IPS-20b (cell line): Measurements from ENCODE around the gene GUK1.

Source experiments
- H3K27ac ChIP-seq: one replicate; pipeline ENCODE4 v1.5.1; 2013; ENCODE audit warnings: low read length
- H3K27me3 ChIP-seq: 2 replicates; pipeline ENCODE4 v1.6.1; 2013; ENCODE audit warnings: mild to moderate bottlenecking, low read length, inconsistent platforms; ENCODE audit not compliant: insufficient read depth
- H3K36me3 ChIP-seq: 2 replicates; pipeline ENCODE4 v1.6.1; 2013; ENCODE audit warnings: low read depth, mild to moderate bottlenecking, inconsistent platforms, low read length, moderate library complexity; ENCODE audit not compliant: insufficient read depth
- H3K4me1 ChIP-seq: 2 replicates; pipeline ENCODE4 v1.6.1; 2013; ENCODE audit warnings: mild to moderate bottlenecking, control low read depth, inconsistent platforms, low read length, moderate library complexity; ENCODE audit not compliant: insufficient read depth
- H3K4me3 ChIP-seq: 2 replicates; pipeline ENCODE4 v1.5.1; 2013; ENCODE audit warnings: mild to moderate bottlenecking, low read length, inconsistent platforms
- H3K9ac ChIP-seq: 2 replicates; pipeline ENCODE4 v1.6.1; 2013; ENCODE audit warnings: low read depth, mild to moderate bottlenecking, inconsistent platforms, low read length, moderate library complexity
- H3K9me3 ChIP-seq: 2 replicates; pipeline ENCODE4 v1.6.1; 2013; ENCODE audit warnings: mild to moderate bottlenecking, low read depth, low read length, inconsistent platforms; ENCODE audit not compliant: insufficient read depth

The GUK1 gene

GRCh38 chr1:228117335-228117734, 22.7 kb upstream of the GUK1 start:
- Histone ChIP-seq H3K9me3 (peaks cover 50% of the 10 kb centered on the region), H3K9ac (no peak overlapping the region), H3K27me3 (no peaks in the 10 kb centered on the region), H3K27ac (no peak overlapping the region), H3K36me3 (no peaks in the 10 kb centered on the region), H3K4me1 (no peaks in the 10 kb centered on the region), H3K4me3 (no peak overlapping the region)

GRCh38 chr1:228118040-228118439, 22.0 kb upstream of the GUK1 start:
- Histone ChIP-seq H3K36me3 (no peaks in the 10 kb centered on the region), H3K4me3 (no peak overlapping the region), H3K27ac (no peak overlapping the region), H3K9ac (no peak overlapping the region), H3K4me1 (no peaks in the 10 kb centered on the region), H3K27me3 (0 out of 2 replicates have a peak, but pooled peaks cover 6% of the 10 kb centered on the region), H3K9me3 (peaks cover 50% of the 10 kb centered on the region)

GRCh38 chr1:228120351-228120750, 19.7 kb upstream of the GUK1 start:
- H3K9ac ChIP-seq = no peak overlapping the region
- H3K27ac ChIP-seq = no peak overlapping the region

GRCh38 chr1:228120857-228121489, 19.1 kb upstream of the GUK1 start:
- no peak overlapping the region for H3K9ac ChIP-seq
- H3K4me1 ChIP-seq = no peaks in the 10 kb centered on the region
- peaks cover 24% of the 10 kb centered on the region for H3K27me3 ChIP-seq
- no peaks in the 10 kb centered on the region for H3K36me3 ChIP-seq
- H3K27ac ChIP-seq = no peak overlapping the region
- no peak overlapping the region for H3K4me3 ChIP-seq
- peaks cover 43% of the 10 kb centered on the region for H3K9me3 ChIP-seq

More at GRCh38 chr1:228120351-228120750, 19.7 kb upstream of the GUK1 start:
- no peak overlapping the region for H3K4me3 ChIP-seq
- no peaks in the 10 kb centered on the region for H3K4me1 ChIP-seq
- peaks cover 20% of the 10 kb centered on the region for H3K27me3 ChIP-seq
- H3K36me3 ChIP-seq = no peaks in the 10 kb centered on the region
- H3K9me3 ChIP-seq = peaks cover 44% of the 10 kb centered on the region

- no peak overlapping the region for H3K9ac ChIP-seq
- H3K4me3 ChIP-seq = no peak overlapping the region
- H3K27ac ChIP-seq = no peak overlapping the region
- H3K27me3 ChIP-seq = peaks cover 32% of the 10 kb centered on the region
- H3K36me3 ChIP-seq = no peaks in the 10 kb centered on the region
- peaks cover 24% of the 10 kb centered on the region for H3K9me3 ChIP-seq
- no peaks in the 10 kb centered on the region for H3K4me1 ChIP-seq
These were observed 17.1 kb upstream of the GUK1 start for GRCh38 chr1:228122921-228123441.

- no peaks in the 10 kb centered on the region for H3K36me3 ChIP-seq
These were observed 16.6 kb upstream of the GUK1 start for GRCh38 chr1:228123505-228123904.

GRCh38 chr1:228125185-228125584, 14.9 kb upstream of the GUK1 start:
- no peaks in the 10 kb centered on the region for H3K4me1 ChIP-seq
- H3K9me3 ChIP-seq = peaks cover 6% of the 10 kb centered on the region
- no peak overlapping the region for H3K9ac ChIP-seq
- H3K4me3 ChIP-seq = no peak overlapping the region
- H3K27me3 ChIP-seq = peaks cover 47% of the 10 kb centered on the region
- no peaks in the 10 kb centered on the region for H3K36me3 ChIP-seq
- H3K27ac ChIP-seq = no peak overlapping the region

More at GRCh38 chr1:228123505-228123904, 16.6 kb upstream of the GUK1 start:
- Histone ChIP-seq H3K27me3 (peaks cover 36% of the 10 kb centered on the region), H3K9me3 (peaks cover 19% of the 10 kb centered on the region), H3K27ac (no peak overlapping the region), H3K4me1 (no peaks in the 10 kb centered on the region), H3K4me3 (no peak overlapping the region), H3K9ac (no peak overlapping the region)

GRCh38 chr1:228131766-228132165, 8.3 kb upstream of the GUK1 start:
- H3K9ac ChIP-seq = no peak overlapping the region
- H3K27ac ChIP-seq = no peak overlapping the region
- no peak overlapping the region for H3K4me3 ChIP-seq
- H3K4me1 ChIP-seq = no peaks in the 10 kb centered on the region
- peaks cover 54% of the 10 kb centered on the region for H3K27me3 ChIP-seq
- no peaks in the 10 kb centered on the region for H3K9me3 ChIP-seq
- no peaks in the 10 kb centered on the region for H3K36me3 ChIP-seq

- Histone ChIP-seq H3K4me1 (no peaks in the 10 kb centered on the region), H3K4me3 (no peak overlapping the region), H3K9me3 (no peaks in the 10 kb centered on the region), H3K36me3 (no peaks in the 10 kb centered on the region), H3K9ac (no peak overlapping the region), H3K27ac (no peak overlapping the region), H3K27me3 (peaks cover 55% of the 10 kb centered on the region)
These were observed 5.5 kb upstream of the GUK1 start for GRCh38 chr1:228134591-228134990.

- Histone ChIP-seq H3K4me3 (no peak overlapping the region), H3K9me3 (no peaks in the 10 kb centered on the region), H3K27me3 (peaks cover 48% of the 10 kb centered on the region), H3K27ac (no peak overlapping the region), H3K9ac (no peak overlapping the region), H3K36me3 (no peaks in the 10 kb centered on the region), H3K4me1 (no peaks in the 10 kb centered on the region; the same call in 1 of the 2 replicates)
These were observed 3.2 kb upstream of the GUK1 start for GRCh38 chr1:228136901-228137300.

GRCh38 chr1:228139406-228139930, 611 bp upstream of the GUK1 start:
- no peaks in the 10 kb centered on the region; the same call in 1 of the 2 replicates for H3K4me1 ChIP-seq
- no peaks in the 10 kb centered on the region for H3K36me3 ChIP-seq
- peaks cover 36% of the 10 kb centered on the region for H3K27me3 ChIP-seq
- peak overlapping the region; percentile 76; the same call in 1 of the 2 replicates for H3K9ac ChIP-seq
- no peaks in the 10 kb centered on the region for H3K9me3 ChIP-seq
- H3K4me3 ChIP-seq = peak overlapping the region; percentile 87
- H3K27ac ChIP-seq = no peak overlapping the region

- H3K27ac ChIP-seq = no peak overlapping the region
These were observed 696 bp downstream of the GUK1 start for GRCh38 chr1:228140724-228141225.

More at GRCh38 chr1:228140724-228141225, 696 bp downstream of the GUK1 start:
- Histone ChIP-seq H3K27me3 (peaks cover 23% of the 10 kb centered on the region), H3K4me1 (no peaks in the 10 kb centered on the region; the same call in 1 of the 2 replicates), H3K4me3 (peak overlapping the region; percentile 87), H3K9ac (peak overlapping the region; percentile 82; the same call in 1 of the 2 replicates), H3K9me3 (no peaks in the 10 kb centered on the region), H3K36me3 (no peaks in the 10 kb centered on the region)
